ENCODE data around the gene CTNND2. TPM values are rescaled to one million over a fixed set of nuclear protein-coding genes. Genes with fewer than 3 reads are reported as not detected.

Gene CTNND2
- total RNA-seq, 1 donor from 2014 or later, result 0.29 TPM

DNA sequence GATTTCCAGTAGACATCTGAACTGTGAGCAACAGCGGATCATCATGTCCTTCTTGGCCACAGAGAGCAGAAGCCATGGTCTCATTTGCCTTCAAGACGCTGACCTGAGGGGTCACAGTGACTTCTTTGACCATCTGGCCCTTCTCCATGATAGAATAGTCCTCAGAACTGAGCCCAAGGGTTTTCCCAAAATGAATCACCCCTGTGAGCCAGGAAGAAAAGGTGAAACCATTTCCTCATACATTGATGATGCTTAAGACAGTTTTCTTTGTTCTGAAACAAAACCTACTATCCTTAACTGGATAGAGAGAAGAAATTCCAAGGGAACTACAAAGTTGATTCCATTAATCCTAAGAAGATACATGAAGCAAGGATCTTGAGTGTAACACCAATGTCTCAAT is 503.9 kb downstream of the CTNND2 start:
- Histone ChIP-seq H3K4me3 (ENCODE audit: low read depth, low read length) (no peak overlapping the region), H3K27me3 (ENCODE audit: control insufficient read depth, insufficient read depth, low read length) (no peaks in the 10 kb centered on the region), H3K36me3 (ENCODE audit: control insufficient read depth, insufficient read depth, low read length) (no peaks in the 10 kb centered on the region)
- TF ChIP-seq, protein P1, sequence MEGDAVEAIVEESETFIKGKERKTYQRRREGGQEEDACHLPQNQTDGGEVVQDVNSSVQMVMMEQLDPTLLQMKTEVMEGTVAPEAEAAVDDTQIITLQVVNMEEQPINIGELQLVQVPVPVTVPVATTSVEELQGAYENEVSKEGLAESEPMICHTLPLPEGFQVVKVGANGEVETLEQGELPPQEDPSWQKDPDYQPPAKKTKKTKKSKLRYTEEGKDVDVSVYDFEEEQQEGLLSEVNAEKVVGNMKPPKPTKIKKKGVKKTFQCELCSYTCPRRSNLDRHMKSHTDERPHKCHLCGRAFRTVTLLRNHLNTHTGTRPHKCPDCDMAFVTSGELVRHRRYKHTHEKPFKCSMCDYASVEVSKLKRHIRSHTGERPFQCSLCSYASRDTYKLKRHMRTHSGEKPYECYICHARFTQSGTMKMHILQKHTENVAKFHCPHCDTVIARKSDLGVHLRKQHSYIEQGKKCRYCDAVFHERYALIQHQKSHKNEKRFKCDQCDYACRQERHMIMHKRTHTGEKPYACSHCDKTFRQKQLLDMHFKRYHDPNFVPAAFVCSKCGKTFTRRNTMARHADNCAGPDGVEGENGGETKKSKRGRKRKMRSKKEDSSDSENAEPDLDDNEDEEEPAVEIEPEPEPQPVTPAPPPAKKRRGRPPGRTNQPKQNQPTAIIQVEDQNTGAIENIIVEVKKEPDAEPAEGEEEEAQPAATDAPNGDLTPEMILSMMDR (IDR thresholded peaks at IDR 0.05; ENCODE audit: insufficient read depth, low read length, poor library complexity, severe bottlenecking), result no peak
- DNase-seq (ENCODE audit: low read depth), result no peak

DNA sequence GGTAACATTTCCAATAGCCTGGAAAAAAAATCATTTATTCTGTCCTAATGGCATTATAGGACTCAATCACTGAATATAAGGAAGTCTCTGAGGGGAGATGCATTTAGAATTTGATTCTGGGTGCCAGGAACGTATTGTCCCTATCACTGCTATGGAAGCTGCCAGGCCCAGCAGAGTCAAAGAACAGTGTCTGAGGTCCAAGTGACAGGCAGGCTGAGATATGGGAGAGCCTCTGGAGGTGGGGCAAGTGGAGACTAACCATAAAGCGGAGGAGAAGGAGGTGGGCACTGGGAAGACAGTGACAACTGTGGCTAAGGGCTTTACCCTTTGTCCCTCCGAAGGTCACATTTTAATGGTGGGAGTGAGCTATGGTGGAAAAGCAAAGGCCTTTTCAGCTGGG is 505.5 kb downstream of the CTNND2 start:
- no peak for DNase-seq (ENCODE audit: low read depth)
- TF ChIP-seq, protein P1 (IDR thresholded peaks at IDR 0.05; ENCODE audit: insufficient read depth, low read length, poor library complexity, severe bottlenecking), result no peak
- no peak overlapping the region for H3K4me3 ChIP-seq (ENCODE audit: low read depth, low read length)
- no peaks in the 10 kb centered on the region for H3K27me3 ChIP-seq (ENCODE audit: control insufficient read depth, insufficient read depth, low read length)
- H3K36me3 ChIP-seq (ENCODE audit: control insufficient read depth, insufficient read depth, low read length), result no peaks in the 10 kb centered on the region

DNA sequence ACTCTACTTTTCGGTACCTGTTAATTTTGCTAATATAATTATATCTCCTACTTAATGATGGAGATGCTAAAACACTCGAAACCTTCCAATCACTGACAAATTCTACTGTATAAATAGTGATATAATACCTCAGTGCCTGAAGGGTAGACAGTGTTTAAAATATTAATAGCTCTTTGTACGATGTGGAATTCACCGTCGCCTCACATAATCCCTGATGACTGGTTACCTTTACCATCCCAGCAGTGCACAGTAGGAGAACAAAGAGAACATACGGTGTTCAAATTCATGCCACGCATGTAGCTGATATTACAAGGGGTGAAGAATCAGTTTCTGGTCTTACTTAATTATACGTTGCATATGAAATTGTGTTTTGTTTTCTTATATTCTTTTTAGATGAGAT is 506.7 kb downstream of the CTNND2 start:
- TF ChIP-seq, protein P1 (IDR thresholded peaks at IDR 0.05; ENCODE audit: insufficient read depth, low read length, poor library complexity, severe bottlenecking), result no peak
- no peak overlapping the region for H3K4me3 ChIP-seq (ENCODE audit: low read depth, low read length)
- no peak for DNase-seq (ENCODE audit: low read depth)

DNA sequence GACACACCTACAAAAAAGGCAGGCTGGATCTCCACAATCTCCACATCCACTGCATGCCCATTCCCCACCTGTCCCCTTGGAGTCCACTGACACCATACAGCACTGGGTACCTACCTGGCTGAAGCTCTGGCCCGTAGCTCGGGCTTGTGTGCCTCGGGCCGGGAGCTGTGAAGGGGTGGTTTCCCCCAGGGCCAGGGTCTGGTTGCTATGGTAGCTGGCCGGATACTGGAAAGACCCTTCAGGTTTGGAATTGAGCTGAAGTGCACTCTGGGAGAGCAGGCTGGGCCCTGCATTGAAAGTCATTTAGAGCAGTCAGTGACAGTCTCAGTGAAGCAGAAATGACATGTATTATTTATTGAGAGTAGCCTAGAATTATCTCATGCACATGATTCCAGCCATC is 507.3 kb downstream of the CTNND2 start:
- TF ChIP-seq, protein P1 (IDR thresholded peaks at IDR 0.05; ENCODE audit: insufficient read depth, low read length, poor library complexity, severe bottlenecking), result no peak
- no peaks in the 10 kb centered on the region for H3K27me3 ChIP-seq (ENCODE audit: control insufficient read depth, insufficient read depth, low read length)
- no peak overlapping the region for H3K4me3 ChIP-seq (ENCODE audit: low read depth, low read length)
- no peaks in the 10 kb centered on the region for H3K36me3 ChIP-seq (ENCODE audit: control insufficient read depth, insufficient read depth, low read length)
- no peak for DNase-seq (ENCODE audit: low read depth)

More for the DNA sequence above, 506.7 kb downstream of the CTNND2 start:
- Histone ChIP-seq H3K27me3 (ENCODE audit: control insufficient read depth, insufficient read depth, low read length) (no peaks in the 10 kb centered on the region), H3K36me3 (ENCODE audit: control insufficient read depth, insufficient read depth, low read length) (no peaks in the 10 kb centered on the region)

DNA sequence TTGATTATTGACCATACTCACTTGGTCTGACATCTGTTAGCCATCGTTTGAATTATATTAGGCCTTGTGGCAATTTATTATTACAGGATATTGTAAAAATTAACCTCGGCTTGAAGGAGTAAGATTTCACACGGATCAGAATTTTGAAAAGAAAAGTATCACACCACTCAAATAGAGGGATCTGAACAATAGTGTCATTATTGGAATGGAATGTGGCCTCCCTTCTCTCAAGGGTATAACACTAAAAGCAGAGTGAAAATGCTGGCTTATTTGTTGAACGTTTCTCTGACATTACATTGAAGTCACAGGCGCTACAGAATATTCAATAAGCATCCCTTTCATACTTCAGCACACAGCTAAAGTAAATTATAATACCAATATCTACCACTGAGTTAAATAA is 509.3 kb downstream of the CTNND2 start:
- no peaks in the 10 kb centered on the region for H3K27me3 ChIP-seq (ENCODE audit: control insufficient read depth, insufficient read depth, low read length)
- H3K4me3 ChIP-seq (ENCODE audit: low read depth, low read length), result no peak overlapping the region
- TF ChIP-seq, protein P1 (IDR thresholded peaks at IDR 0.05; ENCODE audit: insufficient read depth, low read length, poor library complexity, severe bottlenecking), result no peak
- DNase-seq (ENCODE audit: low read depth), result no peak
- H3K36me3 ChIP-seq (ENCODE audit: control insufficient read depth, insufficient read depth, low read length), result no peaks in the 10 kb centered on the region

DNA sequence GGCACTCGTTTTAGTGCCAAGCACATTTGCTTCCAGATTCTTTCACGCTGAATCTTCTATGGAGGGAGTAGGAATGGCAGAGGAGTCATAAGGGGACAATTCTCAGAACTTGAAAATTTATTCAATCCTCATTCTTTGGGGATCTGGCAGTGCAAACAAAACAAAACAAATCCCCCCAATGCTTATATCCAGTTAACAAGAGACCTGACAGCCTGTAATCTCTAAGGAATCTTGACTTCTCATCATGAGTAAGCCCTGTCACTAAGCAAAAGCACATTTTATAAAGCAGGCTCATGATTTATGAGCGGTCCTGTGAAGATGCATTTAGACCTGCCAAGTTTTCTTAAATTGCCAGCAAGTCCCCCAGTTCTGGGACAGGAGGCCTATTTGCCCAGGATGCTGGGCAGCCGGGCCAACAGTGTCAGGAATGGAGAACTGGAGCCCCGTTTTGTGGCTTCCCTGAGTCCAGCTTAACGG is 513.9 kb downstream of the CTNND2 start:
- TF ChIP-seq, protein P1 (IDR thresholded peaks at IDR 0.05; ENCODE audit: insufficient read depth, low read length, poor library complexity, severe bottlenecking), result no peak
- Histone ChIP-seq H3K27me3 (ENCODE audit: control insufficient read depth, insufficient read depth, low read length) (peaks cover 8% of the 10 kb centered on the region), H3K36me3 (ENCODE audit: control insufficient read depth, insufficient read depth, low read length) (no peaks in the 10 kb centered on the region), H3K4me3 (ENCODE audit: low read depth, low read length) (no peak overlapping the region)
- DNase-seq (ENCODE audit: low read depth), result no peak
